HTR-8/SVneo (cell line): ENCODE results near the gene NAV2.

Experiments used
- DNase-seq: peaks from one replicate; pipeline ENCODE4 v3.0.0; 2011; ENCODE audit warnings: low spot score, mixed read lengths; ENCODE audit not compliant: insufficient read length
- FAIRE-seq: peaks from 2 replicates; lab custom pipeline; 2011; peaks lifted over from hg19 to GRCh38; lab: Jason Lieb, UNC

NAV2 gene

GRCh38 chr11:20023082-20023426 is 310.4 kb downstream of the NAV2 start:
- no peak for FAIRE-seq

GRCh38 chr11:20024172-20024935 is 311.7 kb downstream of the NAV2 start:
- no peak for FAIRE-seq
- DNase-seq = no peak

More at GRCh38 chr11:20023082-20023426, 310.4 kb downstream of the NAV2 start:
- DNase-seq = no peak

- FAIRE-seq = no peak
- no peak for DNase-seq
Measured at GRCh38 chr11:20025332-20025840, 312.7 kb downstream of the NAV2 start.

- DNase-seq (no peak), FAIRE-seq (no peak)
Measured at GRCh38 chr11:20026629-20027555, 314.3 kb downstream of the NAV2 start.

GRCh38 chr11:20027556-20028013 is 314.9 kb downstream of the NAV2 start:
- no peak for FAIRE-seq

GRCh38 chr11:20029193-20029592 is 316.6 kb downstream of the NAV2 start:
- DNase-seq (no peak), FAIRE-seq (no peak)

More at GRCh38 chr11:20027556-20028013, 314.9 kb downstream of the NAV2 start:
- no peak for DNase-seq

GRCh38 chr11:20030472-20030871 is 317.8 kb downstream of the NAV2 start:
- no peak for FAIRE-seq

GRCh38 chr11:20031155-20032001 is 318.7 kb downstream of the NAV2 start:
- FAIRE-seq (peak; percentile 16), DNase-seq (no peak)

More at GRCh38 chr11:20030472-20030871, 317.8 kb downstream of the NAV2 start:
- DNase-seq = no peak

- DNase-seq (no peak), FAIRE-seq (no peak)
Measured at GRCh38 chr11:20032127-20032526, 319.5 kb downstream of the NAV2 start.

- FAIRE-seq (no peak), DNase-seq (no peak)
Measured at GRCh38 chr11:20032577-20033260, 320.1 kb downstream of the NAV2 start.

GRCh38 chr11:20033806-20034205 is 321.2 kb downstream of the NAV2 start:
- FAIRE-seq (no peak), DNase-seq (no peak)

GRCh38 chr11:20034941-20035340 is 322.3 kb downstream of the NAV2 start:
- FAIRE-seq = no peak

GRCh38 chr11:20035375-20035700 is 322.7 kb downstream of the NAV2 start:
- FAIRE-seq (no peak), DNase-seq (no peak)

More at GRCh38 chr11:20034941-20035340, 322.3 kb downstream of the NAV2 start:
- DNase-seq = no peak

GRCh38 chr11:20035701-20036601 is 323.3 kb downstream of the NAV2 start:
- DNase-seq (peak; percentile 84), FAIRE-seq (peak; percentile 91)

GRCh38 chr11:20036626-20037335 is 324.1 kb downstream of the NAV2 start:
- DNase-seq = no peak
- FAIRE-seq = no peak

GRCh38 chr11:20037396-20038153 is 324.9 kb downstream of the NAV2 start:
- FAIRE-seq (no peak), DNase-seq (no peak)

- FAIRE-seq = no peak
Measured at GRCh38 chr11:20038412-20038811, 325.8 kb downstream of the NAV2 start.

More at GRCh38 chr11:20038412-20038811, 325.8 kb downstream of the NAV2 start:
- DNase-seq = no peak
